ENCODE results near the gene UGT2A3. TPM values are rescaled to one million over a fixed set of nuclear protein-coding genes. Genes with fewer than 3 reads are reported as not detected.
"Not testable (repeated sequence)": the region's sequence is repeated elsewhere in the genome, so short reads cannot be mapped to it uniquely, and the experiment has no call there.

The UGT2A3 gene
- total RNA-seq, 1 donor from 2014 or later = not detected

DNA sequence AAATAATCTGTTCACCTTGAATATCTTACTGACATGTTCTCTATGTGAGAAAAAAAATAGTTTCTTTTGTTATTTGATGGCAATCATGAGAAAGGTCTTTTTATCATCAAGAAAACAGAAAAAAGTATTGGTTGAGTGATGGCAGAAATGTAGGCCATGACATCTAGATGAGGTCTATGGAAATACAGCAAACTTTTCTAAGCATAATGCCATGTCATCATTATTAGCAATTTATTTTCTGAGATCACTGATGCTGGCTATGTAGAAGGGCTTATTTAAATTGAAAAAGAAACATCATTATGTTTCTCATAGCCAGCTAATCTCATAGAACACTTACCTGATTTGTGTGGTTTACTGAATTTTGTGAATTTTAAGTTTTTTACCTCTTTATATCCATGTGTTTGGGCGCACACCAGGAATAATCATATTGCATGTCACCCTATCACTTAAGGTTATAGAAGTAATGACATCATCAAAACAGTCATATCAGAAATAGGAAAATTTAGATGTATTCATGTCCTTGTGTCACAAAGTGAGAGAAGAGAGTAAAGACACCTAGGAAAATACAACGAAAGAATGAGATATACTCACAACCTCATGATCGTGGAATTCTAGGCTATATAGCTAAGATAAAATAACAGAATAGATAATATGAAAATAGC is 22.4 kb downstream of the UGT2A3 start:
- intact Hi-C loops (cut with DNase I) = no loop called here
- Histone ChIP-seq H3K9me3 (no peaks in the 10 kb centered on the region), H3K4me3 (no peak overlapping the region), H3K27me3 (no peaks in the 10 kb centered on the region), H3K36me3 (no peaks in the 10 kb centered on the region), H3K4me1 (no peaks in the 10 kb centered on the region), H3K27ac (no peak overlapping the region)
- no peak for DNase-seq (ENCODE audit: low spot score in 2 of 2)
- TF ChIP-seq CTCF (IDR thresholded peaks at IDR 0.05) = no peak

GRCh38 chr4:68927165-68927564 is 24.4 kb downstream of the UGT2A3 start:
- no peaks in the 10 kb centered on the region for H3K9me3 ChIP-seq
- intact Hi-C loops (cut with DNase I) = no loop called here
- no peak for TF ChIP-seq CTCF (IDR thresholded peaks at IDR 0.05)
- H3K4me1 ChIP-seq = no peaks in the 10 kb centered on the region
- H3K27me3 ChIP-seq = no peaks in the 10 kb centered on the region
- H3K27ac ChIP-seq = no peak overlapping the region
- H3K4me3 ChIP-seq = no peak overlapping the region
- no peaks in the 10 kb centered on the region for H3K36me3 ChIP-seq
- DNase-seq (ENCODE audit: low spot score in 2 of 2) = no peak

GRCh38 chr4:68922202-68922601 is 29.4 kb downstream of the UGT2A3 start:
- intact Hi-C loops (cut with DNase I); H3K27ac ChIP-seq; H3K4me3 ChIP-seq; H3K4me1 ChIP-seq; H3K27me3 ChIP-seq; DNase-seq (ENCODE audit: low spot score in 2 of 2); H3K9me3 ChIP-seq; H3K36me3 ChIP-seq: not testable (repeated sequence)

DNA sequence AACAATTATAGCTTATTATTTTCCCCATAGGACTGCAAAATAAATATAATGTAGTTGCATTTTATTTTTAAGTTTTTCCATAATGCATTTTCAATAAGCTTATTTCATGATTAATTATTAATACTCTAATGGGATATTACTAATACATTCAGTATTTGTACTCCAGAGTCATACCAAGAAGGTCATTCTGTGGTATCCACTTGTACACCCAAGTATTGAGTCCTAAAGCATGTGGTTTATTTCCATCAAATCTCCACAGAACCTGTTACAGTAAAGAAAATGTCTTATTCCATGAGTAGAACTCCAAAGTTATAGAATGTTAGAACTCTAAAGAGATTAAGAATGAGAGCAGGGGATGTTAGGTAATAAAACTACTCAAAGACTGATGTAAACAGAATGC is 30.6 kb downstream of the UGT2A3 start:
- H3K4me1 ChIP-seq = no peaks in the 10 kb centered on the region
- H3K27me3 ChIP-seq = no peaks in the 10 kb centered on the region
- H3K4me3 ChIP-seq = no peak overlapping the region
- TF ChIP-seq CTCF (IDR thresholded peaks at IDR 0.05) = no peak
- H3K36me3 ChIP-seq = no peaks in the 10 kb centered on the region
- no peak for DNase-seq (ENCODE audit: low spot score in 2 of 2)
- H3K27ac ChIP-seq = no peak overlapping the region
- intact Hi-C loops (cut with DNase I) = no loop called here
- H3K9me3 ChIP-seq = no peaks in the 10 kb centered on the region

- H3K27ac ChIP-seq = no peak overlapping the region
- H3K36me3 ChIP-seq = no peaks in the 10 kb centered on the region
- no peaks in the 10 kb centered on the region for H3K27me3 ChIP-seq
- H3K4me3 ChIP-seq = no peak overlapping the region
- intact Hi-C loops (cut with DNase I) = no loop called here
- H3K9me3 ChIP-seq = no peaks in the 10 kb centered on the region
- no peak for DNase-seq (ENCODE audit: low spot score in 2 of 2)
- TF ChIP-seq CTCF (IDR thresholded peaks at IDR 0.05) = no peak
- no peaks in the 10 kb centered on the region for H3K4me1 ChIP-seq
Measured at GRCh38 chr4:68917016-68917415, 34.6 kb downstream of the UGT2A3 start.

GRCh38 chr4:68912807-68913206 is 38.8 kb downstream of the UGT2A3 start:
- intact Hi-C loops (cut with DNase I) = no loop called here
- no peak for DNase-seq (ENCODE audit: low spot score in 2 of 2)
- TF ChIP-seq CTCF (IDR thresholded peaks at IDR 0.05) = no peak

More at GRCh38 chr4:68912807-68913206, 38.8 kb downstream of the UGT2A3 start:
- H3K36me3 ChIP-seq = no peaks in the 10 kb centered on the region
- no peaks in the 10 kb centered on the region for H3K27me3 ChIP-seq
- H3K4me1 ChIP-seq = no peaks in the 10 kb centered on the region
- H3K4me3 ChIP-seq = no peak overlapping the region
- H3K9me3 ChIP-seq = no peaks in the 10 kb centered on the region
- H3K27ac ChIP-seq = no peak overlapping the region

All from ascending aorta (tissue), 2 donors.